Activated CD8-positive, alpha-beta memory T cell treated with anti-CD3 and anti-CD28 coated beads for 48 hours (primary cell): ENCODE data around the gene WNT5A.

Source experiments
- DNase-seq, 3 experiments: peaks; one replicate each; pipeline ENCODE4 v3.0.0-alpha.2; 2020; ENCODE audit warnings: low read depth in 2 of 3, low spot score in 2 of 3

Gene WNT5A

GRCh38 chr3:55452886-55453285 is 34.2 kb downstream of the WNT5A start:
- DNase-seq: no peak

DNA sequence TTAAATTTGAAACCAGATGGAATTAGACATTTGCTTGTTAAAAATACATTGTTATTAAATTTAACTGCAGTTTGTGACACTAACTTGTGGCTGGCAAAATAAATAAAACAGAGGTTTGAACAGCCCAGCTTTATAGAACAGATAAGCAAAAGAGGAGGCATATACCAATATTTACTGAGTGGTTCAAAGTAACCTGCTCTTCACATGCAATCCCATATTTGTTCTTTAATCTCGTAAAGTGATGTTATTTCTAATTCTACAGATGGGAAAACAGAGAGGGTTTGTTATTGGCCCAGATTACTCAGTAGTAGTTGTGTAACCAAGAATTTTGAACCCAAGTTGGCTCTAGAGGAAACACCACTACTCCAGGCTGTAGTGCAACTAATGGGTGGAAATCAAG is 37.6 kb downstream of the WNT5A start:
- DNase-seq: no peak

GRCh38 chr3:55446850-55447249 is 40.3 kb downstream of the WNT5A start:
- no peak for DNase-seq

- no peak for DNase-seq
Observed at GRCh38 chr3:55445551-55445950, 41.6 kb downstream of the WNT5A start.

DNA sequence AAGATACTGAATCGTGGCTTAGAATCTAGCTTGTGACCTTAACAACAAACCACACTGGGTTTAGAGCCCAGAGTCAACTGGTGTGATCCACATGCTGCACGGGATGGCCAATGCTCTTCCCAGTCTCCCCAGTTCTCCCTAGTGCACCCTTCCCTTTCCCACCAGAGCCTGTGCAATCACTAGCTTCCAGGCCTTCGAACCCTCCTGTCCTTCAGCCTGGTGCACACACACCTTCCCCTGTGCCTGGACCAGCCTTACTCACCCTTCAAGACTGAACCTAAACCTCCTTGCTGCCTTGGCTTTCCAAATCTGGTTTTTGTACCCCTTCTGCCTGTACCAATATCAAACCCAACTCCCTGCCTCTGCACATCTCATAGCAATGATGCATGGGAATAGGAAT is 43.8 kb downstream of the WNT5A start:
- no peak for DNase-seq

DNA sequence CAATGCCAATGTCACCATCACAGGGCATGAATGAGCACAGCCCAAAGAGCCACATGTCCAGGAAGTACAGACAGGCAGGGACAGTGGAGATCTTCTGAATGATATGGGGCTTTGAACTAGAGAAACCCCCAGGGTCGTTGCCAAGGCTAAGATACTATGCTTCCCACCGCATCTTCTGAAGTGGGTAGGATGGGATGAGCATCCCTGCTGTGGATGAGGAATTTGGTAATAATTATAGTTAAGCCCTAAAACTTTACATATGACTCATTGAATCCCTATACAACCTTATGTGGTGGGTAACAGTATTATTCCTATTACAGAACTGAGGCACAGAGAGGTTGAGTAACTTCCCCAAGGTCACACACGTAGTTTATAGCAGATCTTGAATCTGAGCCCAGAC is 44.2 kb downstream of the WNT5A start:
- DNase-seq: no peak

DNA sequence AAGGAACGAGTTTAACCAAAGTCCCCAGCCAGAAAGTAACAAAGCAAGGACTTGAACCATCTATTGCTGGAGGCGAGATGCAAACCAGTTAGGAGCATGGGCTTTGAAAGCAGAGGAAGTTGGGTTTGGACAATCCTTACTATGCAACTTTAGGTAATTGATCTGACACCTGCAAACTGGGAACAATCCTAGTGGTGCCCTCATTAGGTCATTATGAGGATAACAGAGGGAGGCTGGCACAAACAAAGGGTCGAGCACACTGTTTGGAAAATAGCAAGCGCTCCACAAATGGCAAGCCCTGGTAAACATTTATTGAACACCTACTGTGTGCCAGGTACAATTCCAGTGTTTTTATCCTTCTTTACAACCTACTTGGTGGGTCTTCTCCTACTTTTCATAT is 45.6 kb downstream of the WNT5A start:
- no peak for DNase-seq

- no peak for DNase-seq
Observed at GRCh38 chr3:55440104-55440708, 46.9 kb downstream of the WNT5A start.

GRCh38 chr3:55439657-55440056 is 47.4 kb downstream of the WNT5A start:
- no peak for DNase-seq

DNA sequence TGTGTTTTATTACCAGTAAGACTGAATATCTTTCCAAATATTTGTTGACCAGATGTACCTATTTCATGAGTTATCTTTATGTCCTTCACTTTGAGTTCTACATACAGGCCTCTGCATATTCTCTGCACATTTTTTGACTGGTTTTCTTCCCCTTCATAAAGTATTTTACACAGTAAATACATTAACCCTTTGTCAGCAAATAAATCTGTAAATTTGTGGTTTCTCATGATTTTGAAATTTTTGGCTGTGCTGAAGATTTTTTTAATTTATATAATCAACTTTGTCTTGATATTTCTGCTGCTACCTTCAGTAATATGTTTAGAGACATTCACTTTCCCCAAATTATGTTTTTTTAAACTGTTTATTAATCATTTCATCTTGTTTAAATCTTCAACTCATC is 50.5 kb downstream of the WNT5A start:
- no peak for DNase-seq

DNA sequence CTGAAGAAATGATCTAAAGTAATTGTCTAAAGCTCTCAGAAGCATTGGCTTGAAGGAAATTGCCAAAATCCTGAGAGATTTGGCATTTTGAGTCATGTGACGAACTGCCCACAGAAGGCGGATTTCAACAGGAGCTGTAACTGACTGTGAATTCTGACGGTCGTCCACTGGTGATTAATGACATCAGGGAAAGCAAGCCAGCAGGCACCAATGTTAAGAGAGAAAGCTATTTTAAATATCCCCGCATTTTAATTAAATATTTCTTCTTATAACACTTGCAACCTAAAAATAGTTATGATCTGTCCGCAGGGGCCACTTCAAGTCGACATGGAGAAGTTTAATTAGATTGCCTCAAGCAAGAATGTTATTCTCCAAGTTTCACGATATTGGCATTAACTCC is 51.6 kb downstream of the WNT5A start:
- DNase-seq: no peak

GRCh38 chr3:55434789-55435188 is 52.3 kb downstream of the WNT5A start:
- DNase-seq: no peak

DNA sequence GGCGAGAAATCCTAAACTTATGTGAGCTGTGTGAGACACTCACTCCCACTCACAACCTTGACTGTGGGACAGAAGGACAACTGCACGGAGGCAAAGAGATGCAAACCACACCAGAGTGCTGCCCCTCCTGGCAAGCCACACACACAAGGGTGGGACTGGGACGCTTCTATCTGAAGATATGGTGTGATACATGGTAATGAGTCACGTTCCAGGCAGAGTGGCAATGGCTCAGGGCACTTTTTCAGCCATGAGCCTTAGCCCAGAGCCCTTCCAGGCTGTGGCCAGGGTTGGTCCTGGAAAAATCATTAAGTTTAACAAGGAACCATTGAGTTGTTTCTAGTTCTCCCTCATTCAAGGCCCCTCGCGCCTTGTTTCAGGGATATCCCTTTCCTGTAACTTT is 56.1 kb downstream of the WNT5A start:
- no peak for DNase-seq

DNA sequence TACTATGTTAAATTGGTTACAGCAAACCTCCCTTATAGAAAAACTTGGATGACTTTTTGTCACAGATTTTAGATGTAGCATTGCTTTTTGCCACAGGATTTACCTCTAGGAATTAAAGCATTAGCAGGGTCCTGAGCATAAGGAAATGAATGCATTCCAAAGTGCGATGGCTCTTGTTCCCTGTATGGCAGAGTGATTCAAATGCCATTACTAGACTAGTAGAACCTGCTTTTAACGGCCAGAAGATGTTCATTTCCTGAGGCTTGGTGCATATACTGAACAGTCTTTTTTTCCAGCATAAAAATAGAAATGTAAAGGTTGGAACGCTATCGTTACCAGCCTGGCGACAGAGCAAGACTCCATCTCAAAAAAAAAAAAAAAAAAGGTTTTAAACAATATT is 59.4 kb downstream of the WNT5A start:
- DNase-seq: no peak

- DNase-seq: no peak
Observed at GRCh38 chr3:55426486-55426885, 60.6 kb downstream of the WNT5A start.

GRCh38 chr3:55423782-55424181 is 63.3 kb downstream of the WNT5A start:
- DNase-seq: no peak

DNA sequence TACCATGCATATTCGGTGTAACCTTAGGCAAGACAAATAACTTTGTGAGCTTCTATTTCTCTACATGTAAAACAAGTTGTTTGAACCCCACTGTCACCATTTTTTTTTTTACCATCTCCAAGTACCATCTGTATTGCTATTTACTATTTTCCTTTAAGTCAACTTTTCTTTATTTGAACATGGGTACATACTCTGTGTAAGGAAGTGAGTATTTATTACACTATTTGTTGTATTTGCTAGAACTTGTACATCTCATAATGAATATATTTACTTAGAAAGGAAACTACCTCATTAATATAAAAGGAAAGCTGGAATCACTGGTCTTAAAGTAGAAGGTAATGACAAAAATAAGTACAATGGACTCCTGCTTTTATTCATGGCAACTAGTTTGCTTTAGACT is 69.9 kb downstream of the WNT5A start:
- DNase-seq: no peak

GRCh38 chr3:55416331-55416821 is 70.7 kb downstream of the WNT5A start:
- DNase-seq: no peak
